Nucleus accumbens (tissue), 56 donors: ENCODE measurements around the gene SGCA.

Experiments used
- DNase-seq, 56 donors: peaks; one replicate each; lab custom pipeline; 2025; lab: John Stamatoyannopoulos, UW

SGCA gene

GRCh38 chr17:50188921-50189549 lies 23.2 kb downstream of the SGCA start:
- no peak for DNase-seq

- DNase-seq, result no peak
These were observed 23.9 kb downstream of the SGCA start for GRCh38 chr17:50189550-50190292.

- DNase-seq, result no peak
These were observed 24.4 kb downstream of the SGCA start for GRCh38 chr17:50190293-50190602.

GRCh38 chr17:50190603-50191358 lies 25.0 kb downstream of the SGCA start:
- no peak for DNase-seq

GRCh38 chr17:50191359-50192143 lies 25.7 kb downstream of the SGCA start:
- DNase-seq, result no peak

GRCh38 chr17:50192144-50192617 lies 26.4 kb downstream of the SGCA start:
- no peak for DNase-seq

- DNase-seq, result no peak
These were observed 26.9 kb downstream of the SGCA start for GRCh38 chr17:50192618-50193291.

GRCh38 chr17:50194140-50194933 lies 28.5 kb downstream of the SGCA start:
- DNase-seq, result no peak

GRCh38 chr17:50194934-50195865 lies 29.4 kb downstream of the SGCA start:
- no peak for DNase-seq

GRCh38 chr17:50196036-50196435 lies 30.2 kb downstream of the SGCA start:
- no peak for DNase-seq

- no peak for DNase-seq
These were observed 31.0 kb downstream of the SGCA start for GRCh38 chr17:50196826-50197225.

- peak in 36 of 56 donors; percentile 6 to 77 (median 31) for DNase-seq
These were observed 32.3 kb downstream of the SGCA start for GRCh38 chr17:50198026-50198669.

- no peak for DNase-seq
These were observed 33.5 kb downstream of the SGCA start for GRCh38 chr17:50199211-50199802.

- peak in 37 of 56 donors; percentile 22 to 80 (median 50) for DNase-seq
These were observed 34.1 kb downstream of the SGCA start for GRCh38 chr17:50199803-50200456.

- DNase-seq, result peak in 49 of 56 donors; percentile 20 to 83 (median 61)
These were observed 34.9 kb downstream of the SGCA start for GRCh38 chr17:50200457-50201275.
